ENCODE results near the gene MYOF. TPM values are rescaled to one million over a fixed set of nuclear protein-coding genes. Genes with fewer than 3 reads are reported as not detected.

Gene MYOF
- total and polyA plus RNA-seq, 2 of the 8 experiments (the other 6 are each of a cell fraction or from before 2014, with no cell fraction given): 0.98 to 2.3 TPM

GRCh38 chr10:93379731-93380575, 102.2 kb downstream of the MYOF start:
- H4K5ac ChIP-seq (ENCODE audit: insufficient read length, low read depth, low read length): no peak overlapping the region
- H4K91ac ChIP-seq (replicated peaks; ENCODE audit: insufficient read length, low read length): no peak overlapping the region
- no peak overlapping the region for H2BK5ac ChIP-seq (ENCODE audit: low read depth, low read length)
- no peak overlapping the region for H3K18ac ChIP-seq (ENCODE audit: extremely low read depth, low read length)
- no peak overlapping the region for H2BK15ac ChIP-seq (ENCODE audit: low read length)
- no peak overlapping the region for H2AK5ac ChIP-seq (ENCODE audit: low read depth, low read length)
- H3K4me1 ChIP-seq (replicated peaks in 1 of 4; ENCODE audit: control insufficient read depth in 3 of 4, insufficient read depth in 4 of 4, low read length in 3 of 4): 0 out of 7 replicates have a peak, but pooled peaks cover 0 to 3% (median 0%) of the 10 kb centered on the region in 4 experiments
- no peak overlapping the region for H3K56ac ChIP-seq (replicated peaks; ENCODE audit: insufficient read length, low read depth, low read length)
- no peak overlapping the region for H2AFZ ChIP-seq (ENCODE audit: low read length)
- H3K27me3 ChIP-seq (replicated peaks in 1 of 4; ENCODE audit: control insufficient read depth in 3 of 4, extremely low read depth in 1 of 4, insufficient read depth in 3 of 4, low read length in 3 of 4): no peaks in the 10 kb centered on the region; a peak in 1 of 7 replicates
- no peak for FAIRE-seq
- no peak overlapping the region for H2BK20ac ChIP-seq (ENCODE audit: low read length)
- H4K8ac ChIP-seq (ENCODE audit: extremely low read depth, insufficient read depth, low read length): no peak overlapping the region
- H3K14ac ChIP-seq (ENCODE audit: insufficient read length): no peak overlapping the region
- H3K36me3 ChIP-seq (ENCODE audit: control insufficient read depth in 2 of 4, insufficient read depth in 4 of 4, low read length in 3 of 4): no peaks in the 10 kb centered on the region
- DNase-seq (ENCODE audit: low read depth in 1 of 2, low spot score in 2 of 2): no peak
- H2BK120ac ChIP-seq (replicated peaks; ENCODE audit: low read depth, low read length): no peak overlapping the region
- no peak overlapping the region for H3K4ac ChIP-seq (replicated peaks; ENCODE audit: insufficient read length, low read depth, low read length)
- no peak overlapping the region for H3K4me3 ChIP-seq (ENCODE audit: extremely low read depth in 1 of 4, insufficient read depth in 2 of 4, low read depth in 3 of 4, low read length in 4 of 4)
- no peaks in the 10 kb centered on the region for H4K20me1 ChIP-seq (replicated peaks in 1 of 2; ENCODE audit: control insufficient read depth in 1 of 2, insufficient read depth in 2 of 2, low read length in 2 of 2)
- ChIA-PET CTCF (ENCODE audit: partially characterized antibody) (interaction anchor here (0.6 to 16.3 kb wide), 19 partner anchors 14 to 172 kb away, joined by 3 to 513 read pairs (median 4); partner anchors contain the start of gene MYOF), POLR2A (ENCODE audit: partially characterized antibody) (interaction anchor here (1.7 kb wide), 1 partner anchor 10 kb away, joined by 6 read pairs; no protein-coding TSS in a partner anchor)
- H3K4me2 ChIP-seq (ENCODE audit: insufficient read depth in 1 of 2, low read depth in 2 of 2, low read length in 2 of 2): no peak overlapping the region
- H3K79me2 ChIP-seq (ENCODE audit: control insufficient read depth in 1 of 2, insufficient read depth in 2 of 2, low read length in 2 of 2): no peaks in the 10 kb centered on the region
- 92% methylated on average over 5 of the region's 5 CpGs; no CpG with 5 or more reads in 1 of the 2 experiments for WGBS, 2 experiments (ENCODE audit: extremely low coverage in 1 of 2, insufficient coverage in 1 of 2, insufficient read length in 1 of 2, insufficient replicate concordance in 2 of 2, low coverage in 1 of 2, low lambda C conversion rate in 2 of 2, missing lambda C conversion rate in 1 of 2)
- H3K79me1 ChIP-seq (ENCODE audit: low read depth, low read length): no peaks in the 10 kb centered on the region
- H3K9ac ChIP-seq (replicated peaks in 1 of 4; ENCODE audit: extremely low read depth in 1 of 4, low read depth in 3 of 4, low read length in 3 of 4): no peak overlapping the region
- no peaks in the 10 kb centered on the region for H3K23me2 ChIP-seq (ENCODE audit: low read depth, low read length)
- no peaks in the 10 kb centered on the region for H3K9me3 ChIP-seq (ENCODE audit: insufficient read depth in 2 of 2, low read depth in 1 of 2, low read length in 1 of 2)
- H3K23ac ChIP-seq (ENCODE audit: insufficient read length): no peak overlapping the region
- H3K27ac ChIP-seq (ENCODE audit: low read depth, low read length): no peak overlapping the region
- no peak overlapping the region for H2BK12ac ChIP-seq (ENCODE audit: low read depth, low read length)
- TF ChIP-seq GABPA (IDR thresholded peaks at IDR 0.05; ENCODE audit: borderline replicate concordance, insufficient read depth, low read length): no peak
- no peak for TF ChIP-seq EGR1 (IDR thresholded peaks at IDR 0.05; ENCODE audit: borderline replicate concordance, low read depth, low read length)
- no peak for TF ChIP-seq ZNF274 (IDR thresholded peaks at IDR 0.05; ENCODE audit: borderline replicate concordance, extremely low read depth, low read length)
- no peak for TF ChIP-seq TBP (IDR thresholded peaks at IDR 0.05; ENCODE audit: low read depth, low read length)
- no peak for TF ChIP-seq JUN (IDR thresholded peaks at IDR 0.05; ENCODE audit: low read depth, low read length)
- no peak for TF ChIP-seq SP4 (IDR thresholded peaks at IDR 0.05; ENCODE audit: low read length)
- no peak for TF ChIP-seq CEBPB (IDR thresholded peaks at IDR 0.05; ENCODE audit: low read depth, low read length)
- no peak for TF ChIP-seq JUND (IDR thresholded peaks at IDR 0.05; ENCODE audit: low read length)
- no peak for TF ChIP-seq POLR2AphosphoS5 (IDR thresholded peaks at IDR 0.05; ENCODE audit: low read depth, low read length)
- no peak for TF ChIP-seq HDAC6 (IDR thresholded peaks at IDR 0.05; ENCODE audit: low read depth, low read length)
- TF ChIP-seq ATF3 (IDR thresholded peaks at IDR 0.05; ENCODE audit: insufficient read depth, low read depth, low read length): no peak
